ENCODE results near the gene EREG.

GRCh38 chr4:74315376-74315775 lies 49.6 kb upstream of the EREG start:
- TF ChIP-seq, protein P1, sequence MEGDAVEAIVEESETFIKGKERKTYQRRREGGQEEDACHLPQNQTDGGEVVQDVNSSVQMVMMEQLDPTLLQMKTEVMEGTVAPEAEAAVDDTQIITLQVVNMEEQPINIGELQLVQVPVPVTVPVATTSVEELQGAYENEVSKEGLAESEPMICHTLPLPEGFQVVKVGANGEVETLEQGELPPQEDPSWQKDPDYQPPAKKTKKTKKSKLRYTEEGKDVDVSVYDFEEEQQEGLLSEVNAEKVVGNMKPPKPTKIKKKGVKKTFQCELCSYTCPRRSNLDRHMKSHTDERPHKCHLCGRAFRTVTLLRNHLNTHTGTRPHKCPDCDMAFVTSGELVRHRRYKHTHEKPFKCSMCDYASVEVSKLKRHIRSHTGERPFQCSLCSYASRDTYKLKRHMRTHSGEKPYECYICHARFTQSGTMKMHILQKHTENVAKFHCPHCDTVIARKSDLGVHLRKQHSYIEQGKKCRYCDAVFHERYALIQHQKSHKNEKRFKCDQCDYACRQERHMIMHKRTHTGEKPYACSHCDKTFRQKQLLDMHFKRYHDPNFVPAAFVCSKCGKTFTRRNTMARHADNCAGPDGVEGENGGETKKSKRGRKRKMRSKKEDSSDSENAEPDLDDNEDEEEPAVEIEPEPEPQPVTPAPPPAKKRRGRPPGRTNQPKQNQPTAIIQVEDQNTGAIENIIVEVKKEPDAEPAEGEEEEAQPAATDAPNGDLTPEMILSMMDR (IDR thresholded peaks at IDR 0.05): no peak
- TF ChIP-seq POLR2A (IDR thresholded peaks at IDR 0.05): no peak
- no peak for TF ChIP-seq POLR2AphosphoS5 (IDR thresholded peaks at IDR 0.05)
